ENCODE measurements around the gene FGD6.
"Not testable (repeated sequence)": the region's sequence is repeated elsewhere in the genome, so short reads cannot be mapped to it uniquely, and the experiment has no call there.

Gene FGD6

DNA sequence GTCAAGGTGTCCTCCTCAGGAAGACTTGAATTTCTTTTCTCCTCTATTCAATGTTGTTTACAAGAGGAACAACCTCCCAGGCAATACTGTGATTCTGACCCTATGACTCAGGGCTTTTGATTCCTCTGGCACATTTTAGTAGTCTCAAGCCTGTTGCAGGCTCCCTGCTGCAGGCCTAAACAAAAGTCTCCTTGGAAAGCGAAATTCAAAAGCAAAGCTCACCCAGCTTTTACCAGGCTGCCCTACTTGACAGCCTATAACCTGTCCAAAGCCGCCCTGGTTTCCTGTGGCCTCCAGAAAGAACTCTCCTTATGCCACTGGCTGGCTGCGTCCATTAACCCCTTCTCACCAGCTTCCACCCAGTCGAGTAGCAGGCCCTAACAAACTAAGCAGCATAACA, 11.6 kb downstream of the FGD6 start:
- no peak for DNase-seq (ENCODE audit: low read depth in 3 of 3, low spot score in 1 of 3)

DNA sequence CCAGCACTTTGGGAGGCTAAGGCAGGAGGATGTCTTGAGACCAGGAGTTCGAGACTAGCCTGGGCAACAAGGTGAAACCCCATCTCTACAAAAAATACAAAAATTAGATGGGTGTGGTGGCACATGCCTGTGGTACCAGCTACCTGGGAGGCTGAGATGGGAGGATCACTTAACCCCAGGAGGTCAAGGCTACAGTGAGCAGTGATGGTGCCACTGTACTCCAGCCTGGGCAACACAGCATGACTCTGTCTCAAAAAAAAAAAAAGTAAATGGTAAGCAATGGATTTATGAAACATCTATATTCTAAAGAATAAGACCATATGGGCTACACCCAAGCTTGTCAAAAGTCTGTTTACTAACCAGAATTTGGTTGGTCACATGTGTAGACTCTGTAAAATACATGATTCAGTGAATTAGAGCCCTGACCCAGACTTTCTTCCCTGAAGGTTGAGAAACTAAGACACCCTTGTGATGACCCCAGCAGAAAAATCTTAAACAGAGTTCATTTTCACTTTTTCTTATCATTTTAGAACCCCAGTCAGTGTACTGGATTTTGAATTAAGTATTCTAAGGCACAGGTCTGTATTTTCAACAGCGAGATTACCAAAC, 12.1 kb downstream of the FGD6 start:
- DNase-seq (ENCODE audit: low read depth in 3 of 3, low spot score in 1 of 3) = no peak

DNA sequence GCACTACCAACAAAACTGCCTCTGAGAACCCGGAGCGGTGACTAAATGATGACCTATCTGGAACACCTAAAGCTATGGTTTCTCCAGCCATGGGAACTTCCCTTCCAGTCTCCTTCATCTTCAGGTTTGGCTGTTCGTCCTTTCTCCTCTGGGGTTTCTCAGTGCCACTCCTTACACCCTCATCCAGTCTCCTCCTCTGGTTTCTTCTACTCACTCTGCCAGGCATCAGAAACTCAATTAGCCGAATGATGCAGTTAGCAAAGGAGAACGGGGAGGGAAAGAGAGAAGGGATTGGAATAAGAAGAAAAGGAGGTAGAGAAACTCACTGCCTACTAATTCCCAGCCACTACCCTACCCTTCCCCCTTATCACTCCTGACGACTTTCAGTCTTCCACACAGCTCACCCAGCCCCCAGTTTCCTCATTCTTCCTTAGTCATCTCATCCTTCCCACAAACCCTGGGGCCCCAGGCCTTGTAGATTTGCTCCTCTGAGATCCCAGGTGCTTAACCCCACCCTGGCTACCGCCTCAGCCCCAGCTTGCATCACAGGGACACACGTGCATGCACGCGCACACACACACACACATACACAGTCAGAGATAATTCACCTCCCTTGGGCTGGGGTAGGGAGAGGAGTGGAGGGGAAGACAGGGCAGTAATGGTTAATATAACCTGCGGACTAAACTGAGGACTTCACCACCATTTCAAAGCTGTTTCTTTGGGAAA, 13.0 kb downstream of the FGD6 start:
- DNase-seq (ENCODE audit: low read depth in 3 of 3, low spot score in 1 of 3) = no peak

DNA sequence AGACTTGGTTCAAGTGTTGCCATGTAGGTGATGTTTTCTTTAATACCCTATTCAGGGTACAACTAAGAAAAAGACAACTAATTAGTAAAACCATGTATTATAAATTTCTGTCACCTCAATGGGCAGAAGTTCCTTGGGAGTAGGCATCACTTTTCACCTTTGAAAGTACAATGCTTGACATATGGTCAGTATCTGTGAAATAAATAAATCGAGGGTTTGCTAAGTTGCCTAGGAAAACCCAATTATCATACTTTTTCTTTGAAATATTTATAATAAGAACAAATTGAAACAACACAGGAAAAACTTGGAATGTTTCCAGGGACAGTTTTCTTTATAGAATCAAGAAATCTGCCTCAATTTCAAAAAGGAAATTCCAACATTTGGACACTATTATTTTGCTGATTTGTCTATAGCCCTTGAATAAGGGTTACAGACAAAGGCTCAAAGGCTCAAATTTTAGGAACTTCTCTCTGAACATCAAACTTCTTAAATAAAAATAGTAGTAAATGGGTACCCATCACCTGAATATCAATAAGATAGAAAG, 13.7 kb downstream of the FGD6 start:
- DNase-seq (ENCODE audit: low read depth in 3 of 3, low spot score in 1 of 3) = no peak

DNA sequence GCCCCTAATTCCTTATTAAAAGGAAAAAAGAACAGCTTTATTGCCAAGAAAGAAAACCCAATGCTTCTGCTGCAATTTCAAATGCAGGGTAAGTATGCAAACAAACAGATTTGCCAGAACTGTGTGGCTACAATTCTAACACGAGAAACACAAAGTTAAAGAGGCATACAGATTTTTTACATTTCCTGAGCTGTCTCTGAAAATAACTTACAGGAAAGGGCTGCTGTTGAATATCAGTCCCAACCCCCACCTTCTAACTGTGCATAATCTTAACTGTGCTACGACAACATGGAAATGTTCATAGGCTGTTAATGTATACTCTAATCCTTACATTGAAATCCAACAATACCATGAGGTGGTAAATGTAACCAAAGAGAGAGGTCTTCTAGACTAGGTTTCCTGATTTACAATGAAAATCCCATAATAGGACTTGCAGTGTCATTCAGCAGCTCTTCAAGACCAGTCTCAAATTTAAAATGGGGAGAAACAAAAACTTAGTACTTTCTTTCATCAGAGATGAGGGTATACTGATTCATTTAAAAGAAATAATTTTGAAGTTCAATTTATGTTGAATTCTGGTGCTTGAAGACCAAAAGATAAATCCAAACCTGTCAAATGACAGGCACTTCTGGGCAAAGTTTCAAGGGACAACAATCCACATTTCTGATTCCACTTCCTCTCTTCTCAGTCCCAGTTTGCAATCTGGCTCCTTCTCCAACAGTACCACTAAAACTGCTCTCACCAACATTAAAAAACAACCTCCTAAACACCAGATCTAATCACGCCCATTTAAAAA, 14.4 kb downstream of the FGD6 start:
- DNase-seq (ENCODE audit: low read depth in 3 of 3, low spot score in 1 of 3) = no peak

DNA sequence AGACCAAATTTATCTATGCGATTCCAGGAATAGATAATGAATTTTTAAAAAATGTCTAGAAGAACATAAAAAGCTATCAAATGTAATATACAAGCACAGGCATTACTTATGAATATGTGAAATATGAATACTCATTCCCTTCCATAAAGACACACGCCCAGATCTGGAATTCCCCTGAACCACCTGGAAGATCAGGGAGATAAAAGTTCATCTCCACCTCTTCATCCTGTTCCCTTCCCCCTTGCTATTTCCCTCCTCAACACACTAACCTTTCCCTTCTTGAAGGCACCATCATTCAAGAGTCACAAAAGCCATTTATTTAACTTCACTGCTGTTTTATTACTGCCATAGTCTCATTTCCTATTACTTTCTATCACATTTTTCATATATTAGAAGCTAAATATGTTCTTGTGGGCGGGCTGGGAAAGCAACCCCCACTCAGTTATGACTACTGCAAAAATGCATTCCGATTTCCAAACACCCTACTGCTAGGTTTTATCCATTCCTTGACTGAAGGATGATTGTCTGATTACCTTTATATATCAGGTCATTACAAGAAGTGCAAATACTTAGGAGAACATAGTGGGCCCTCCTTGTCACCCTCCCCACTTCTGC, 16.1 kb downstream of the FGD6 start:
- DNase-seq (ENCODE audit: low read depth in 3 of 3, low spot score in 1 of 3) = no peak

DNA sequence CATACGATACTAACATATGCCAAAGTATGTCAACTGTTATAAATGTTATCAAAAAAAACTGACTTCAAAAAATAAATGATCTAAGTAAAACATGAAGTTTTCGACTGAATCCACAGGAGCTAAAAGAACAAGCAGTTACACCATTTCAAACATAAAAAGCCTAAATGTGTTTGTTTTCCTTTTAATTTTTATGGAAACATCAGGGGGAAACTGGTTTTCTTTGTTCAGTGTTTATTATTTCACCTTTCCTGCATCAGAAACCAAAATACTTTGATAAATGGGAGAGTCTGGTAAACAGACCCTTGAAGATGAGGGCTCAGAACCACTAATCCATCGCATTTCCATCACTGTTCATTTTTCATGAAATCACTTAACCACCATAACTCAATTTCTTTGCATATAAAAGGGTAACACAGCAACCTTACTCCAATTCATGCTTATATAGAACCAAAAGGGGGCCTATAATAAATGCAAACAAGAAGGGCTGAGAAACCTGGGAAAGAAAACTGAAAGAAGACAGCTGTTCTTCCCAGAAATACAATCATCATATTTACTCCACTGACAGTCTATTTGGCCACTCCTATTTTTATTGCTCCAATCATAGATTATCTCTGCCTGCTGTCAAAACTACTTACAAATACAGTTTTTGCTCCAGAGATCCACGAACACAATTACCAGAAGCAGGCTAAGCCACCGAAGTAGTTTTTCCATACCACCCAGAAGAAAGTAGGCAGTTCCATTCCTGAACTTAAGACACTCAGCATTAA, 17.0 kb downstream of the FGD6 start:
- no peak for DNase-seq (ENCODE audit: low read depth in 3 of 3, low spot score in 1 of 3)

DNA sequence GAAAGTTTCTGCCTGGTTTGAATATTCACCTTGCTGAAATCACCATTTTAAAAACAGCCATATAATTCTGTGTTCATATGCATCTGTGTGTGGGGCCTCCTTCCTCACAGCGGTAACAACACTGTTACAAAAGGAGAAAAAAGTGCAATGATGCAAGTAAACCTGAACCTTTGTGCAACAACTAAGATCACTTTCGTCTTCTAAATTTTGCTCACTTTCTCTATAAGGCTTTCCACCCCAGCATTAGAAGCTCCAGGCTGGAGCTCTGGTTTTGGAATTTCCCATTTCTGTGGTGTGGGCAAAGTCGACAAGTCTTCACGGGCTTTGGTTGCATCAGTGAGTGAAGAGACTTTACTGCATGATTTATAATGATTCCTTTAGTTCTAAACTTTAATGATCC, 18.4 kb downstream of the FGD6 start:
- DNase-seq (ENCODE audit: low read depth in 3 of 3, low spot score in 1 of 3) = no peak

DNA sequence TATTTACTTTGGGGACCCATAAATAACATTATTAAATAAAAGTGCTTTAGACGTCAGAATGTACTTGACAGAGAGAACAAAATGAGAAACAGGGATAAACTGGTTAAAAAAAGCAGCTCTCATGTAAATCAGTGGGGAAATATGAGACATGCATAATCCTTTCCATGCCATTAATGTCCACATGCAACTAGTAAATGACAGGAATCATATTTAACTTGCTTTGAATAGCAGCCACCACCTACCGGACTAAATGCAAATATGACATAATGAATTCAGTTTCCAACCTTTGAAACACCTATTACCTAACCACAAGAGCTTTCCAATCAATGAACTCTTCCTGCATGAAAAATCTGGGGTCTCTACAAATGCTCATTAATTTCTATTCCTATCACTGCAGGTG, 19.6 kb downstream of the FGD6 start:
- no peak for DNase-seq (ENCODE audit: low read depth in 3 of 3, low spot score in 1 of 3)

DNA sequence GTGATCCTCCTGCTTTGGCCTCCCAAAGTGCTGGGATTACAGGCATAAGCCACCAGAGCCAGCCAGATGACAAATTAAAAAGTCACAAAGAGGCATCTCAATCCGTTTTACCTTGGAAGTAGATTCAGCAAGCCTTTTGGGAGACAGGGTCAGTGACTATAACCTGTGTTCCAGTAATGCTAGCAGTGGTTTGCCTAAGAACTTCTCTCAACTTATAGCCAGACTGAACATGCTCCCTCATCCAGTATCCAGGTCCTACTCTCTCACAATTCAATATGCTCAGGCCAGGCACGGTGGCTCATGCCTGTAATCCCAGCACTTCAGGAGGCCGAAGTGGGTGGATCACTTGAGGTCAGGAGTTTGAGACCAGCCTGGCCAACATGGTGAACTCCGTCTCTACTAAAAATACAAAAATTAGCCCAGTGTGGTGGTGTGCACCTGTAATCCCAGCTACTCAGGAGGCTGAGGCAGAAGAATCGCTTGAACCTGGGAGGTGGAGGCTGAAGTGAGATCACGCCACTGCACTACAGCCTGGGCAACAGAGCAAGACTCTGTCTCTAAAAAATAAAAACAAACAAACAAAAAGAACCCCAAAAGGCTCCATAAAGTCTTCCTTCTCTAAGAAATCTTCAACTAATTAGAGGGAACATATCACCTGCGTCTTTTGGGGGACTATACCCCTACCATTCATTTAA, 20.2 kb downstream of the FGD6 start:
- not testable (repeated sequence) for DNase-seq (ENCODE audit: low read depth in 3 of 3, low spot score in 1 of 3)

DNA sequence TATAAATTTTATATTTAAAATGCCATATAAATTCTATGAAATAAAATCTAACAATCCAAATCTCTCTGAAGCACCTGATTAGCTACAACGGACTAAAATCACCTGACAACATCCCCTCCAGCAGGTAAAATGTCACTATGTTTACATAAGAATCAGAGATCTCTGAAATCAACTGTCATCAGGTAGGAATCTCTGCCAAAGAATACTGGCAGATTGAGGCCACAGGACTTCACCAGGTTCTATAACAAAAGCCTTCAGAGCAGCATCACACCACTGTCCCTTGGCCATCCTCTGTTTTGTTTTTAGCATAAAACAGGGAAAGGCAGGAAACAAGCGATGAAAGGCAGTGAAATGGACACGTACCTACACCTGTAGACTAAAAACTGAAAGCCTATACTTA, 22.1 kb downstream of the FGD6 start:
- no peak for DNase-seq (ENCODE audit: low read depth in 3 of 3, low spot score in 1 of 3)

DNA sequence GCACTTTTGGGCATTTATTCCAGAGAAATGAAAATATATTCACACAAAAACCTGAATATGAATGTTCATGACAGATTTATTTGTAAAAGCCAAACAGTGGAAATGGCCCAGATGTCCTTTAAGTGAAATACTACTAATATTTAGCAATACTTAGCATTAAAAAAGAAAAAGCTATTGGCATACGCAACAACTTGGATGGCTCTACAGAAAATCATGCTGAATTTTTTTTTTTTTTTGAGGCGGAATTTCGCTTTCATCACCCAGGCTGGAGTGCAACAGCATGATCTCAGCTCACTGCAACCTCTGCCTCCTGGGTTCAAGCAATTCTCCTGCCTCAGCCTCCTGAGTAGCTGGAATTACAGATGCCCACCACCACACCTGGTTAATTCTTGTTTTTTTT, 24.1 kb downstream of the FGD6 start:
- no peak for DNase-seq (ENCODE audit: low read depth in 3 of 3, low spot score in 1 of 3)

DNA sequence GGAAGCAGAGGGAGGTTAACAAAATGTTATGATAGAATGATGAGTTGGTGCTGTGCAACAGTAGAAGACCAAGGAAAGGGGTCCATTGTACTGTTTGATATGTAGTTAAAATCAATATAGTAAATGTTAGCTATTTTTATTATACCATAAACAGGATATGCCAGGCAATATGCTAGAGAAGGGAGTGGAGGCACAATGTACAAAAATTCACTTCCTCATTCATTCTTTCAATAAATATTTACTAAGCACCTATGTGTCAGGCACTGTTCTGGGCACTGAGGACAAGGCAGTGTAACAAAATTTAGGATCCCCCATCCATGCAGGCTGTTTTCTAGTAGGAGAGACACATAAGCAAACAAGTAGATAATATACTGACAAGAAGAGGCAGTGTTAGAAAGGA, 25.0 kb downstream of the FGD6 start:
- DNase-seq (ENCODE audit: low read depth in 3 of 3, low spot score in 1 of 3) = no peak

DNA sequence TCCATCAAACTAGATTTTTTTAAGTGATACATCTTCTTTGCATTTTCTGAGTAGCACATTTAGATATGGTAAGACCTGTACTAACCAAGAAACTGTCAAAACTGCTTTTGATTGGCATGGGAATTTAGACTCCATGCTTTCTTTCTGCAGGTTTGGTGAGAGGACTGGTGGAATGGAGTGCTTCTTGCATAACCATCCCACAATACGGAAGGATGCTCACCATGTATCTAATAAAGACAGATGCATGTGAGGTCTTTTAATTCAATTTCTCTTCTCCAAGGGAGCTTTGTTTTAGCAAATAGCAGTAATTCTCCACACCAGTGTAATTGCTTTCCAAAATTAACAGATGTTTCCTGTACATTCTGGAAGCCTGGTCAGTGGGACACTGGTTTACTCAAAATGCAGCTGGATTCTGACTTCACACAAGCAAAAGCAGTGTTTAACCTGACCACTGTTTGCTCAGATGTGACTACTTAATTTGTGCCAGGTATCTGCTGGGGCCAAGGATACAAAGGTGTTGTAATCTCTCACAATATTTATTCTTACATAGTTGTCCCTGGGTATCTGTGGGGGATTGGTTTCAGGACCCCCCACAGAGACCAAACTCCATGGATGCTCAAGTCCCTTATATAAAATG, 26.1 kb downstream of the FGD6 start:
- no peak for DNase-seq (ENCODE audit: low read depth in 3 of 3, low spot score in 1 of 3)

DNA sequence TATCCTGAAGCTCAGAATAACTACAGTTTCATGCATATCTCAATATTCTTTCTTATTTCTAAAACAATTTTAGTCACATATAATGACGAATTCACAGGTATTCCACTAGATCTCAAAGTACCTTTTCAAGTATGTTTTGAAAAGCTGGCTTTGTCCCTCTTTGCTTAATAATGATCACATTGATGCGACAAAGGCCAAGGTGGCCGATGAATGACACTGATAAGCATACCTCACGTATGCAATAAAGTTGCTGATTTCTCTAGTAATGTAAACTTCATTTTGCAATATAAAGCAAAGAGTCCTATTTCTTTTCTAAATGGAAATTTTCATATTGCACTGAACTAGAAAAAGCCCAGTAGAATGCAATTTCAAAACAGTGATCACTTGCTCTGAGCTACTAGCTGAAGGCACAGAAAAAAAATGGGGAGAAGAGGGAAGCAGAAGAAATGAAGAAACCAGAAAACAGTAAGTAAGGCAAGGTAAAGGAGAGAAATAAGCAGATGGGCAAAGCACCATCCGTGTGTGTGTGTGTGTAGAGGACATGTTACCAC, 29.3 kb downstream of the FGD6 start:
- DNase-seq (ENCODE audit: low read depth in 3 of 3, low spot score in 1 of 3) = no peak

DNA sequence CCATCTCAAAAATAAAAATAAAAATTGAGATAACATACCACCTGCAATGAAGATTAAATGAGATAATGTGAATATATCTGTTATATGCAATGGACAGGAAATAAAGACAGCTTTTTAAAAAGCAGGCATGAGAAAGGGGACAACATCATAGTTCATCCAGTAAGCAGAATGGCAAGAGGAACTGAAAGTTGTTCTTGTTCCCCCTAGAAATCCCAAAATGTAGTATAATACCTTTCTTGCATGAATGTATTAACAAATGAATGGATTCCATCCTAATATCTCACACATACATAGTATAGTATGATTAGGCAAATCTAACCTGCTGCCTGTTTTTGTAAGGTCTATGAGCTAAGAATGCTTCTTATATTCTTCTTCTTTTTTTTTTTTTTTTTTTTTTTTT, 31.4 kb downstream of the FGD6 start:
- no peak for DNase-seq (ENCODE audit: low read depth in 3 of 3, low spot score in 1 of 3)

DNA sequence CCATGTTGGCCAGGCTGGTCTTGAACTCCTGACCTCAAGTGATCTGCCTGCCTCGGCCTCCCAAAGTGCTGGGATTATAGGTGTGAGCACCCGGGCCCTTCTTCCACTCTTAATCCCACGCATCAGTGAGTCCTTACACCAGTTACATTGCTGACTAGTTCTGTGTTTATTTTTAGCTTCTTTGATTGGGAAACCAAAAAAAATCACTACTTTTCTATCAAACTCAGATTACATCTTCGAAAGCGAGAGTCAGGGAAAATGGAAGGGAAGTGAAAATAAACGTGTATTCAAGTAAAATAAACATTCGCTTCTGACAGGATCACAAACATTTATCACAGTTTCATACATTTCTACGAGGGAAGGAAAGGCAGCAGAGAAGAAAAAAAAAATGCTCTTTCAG, 32.2 kb downstream of the FGD6 start:
- no peak for DNase-seq (ENCODE audit: low read depth in 3 of 3, low spot score in 1 of 3)

DNA sequence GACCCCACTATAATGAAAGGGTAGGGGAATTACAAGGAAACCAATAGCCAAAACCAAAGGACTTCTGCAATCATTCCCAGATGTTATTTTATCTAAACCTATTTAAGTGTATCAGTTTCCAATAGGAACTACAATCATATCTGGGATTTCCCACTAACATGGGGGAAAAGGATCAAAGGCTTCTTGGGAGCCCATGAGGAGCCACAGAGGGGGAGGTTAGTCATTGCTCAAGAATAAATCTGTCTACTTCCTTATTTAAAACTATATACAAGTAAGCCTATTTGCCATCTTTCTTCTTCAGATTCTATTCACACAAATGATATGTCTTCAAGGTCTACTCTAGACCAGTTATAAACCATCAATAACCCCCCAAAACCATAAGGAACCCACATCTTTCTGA, 33.1 kb downstream of the FGD6 start:
- DNase-seq (ENCODE audit: low read depth in 3 of 3, low spot score in 1 of 3) = no peak

DNA sequence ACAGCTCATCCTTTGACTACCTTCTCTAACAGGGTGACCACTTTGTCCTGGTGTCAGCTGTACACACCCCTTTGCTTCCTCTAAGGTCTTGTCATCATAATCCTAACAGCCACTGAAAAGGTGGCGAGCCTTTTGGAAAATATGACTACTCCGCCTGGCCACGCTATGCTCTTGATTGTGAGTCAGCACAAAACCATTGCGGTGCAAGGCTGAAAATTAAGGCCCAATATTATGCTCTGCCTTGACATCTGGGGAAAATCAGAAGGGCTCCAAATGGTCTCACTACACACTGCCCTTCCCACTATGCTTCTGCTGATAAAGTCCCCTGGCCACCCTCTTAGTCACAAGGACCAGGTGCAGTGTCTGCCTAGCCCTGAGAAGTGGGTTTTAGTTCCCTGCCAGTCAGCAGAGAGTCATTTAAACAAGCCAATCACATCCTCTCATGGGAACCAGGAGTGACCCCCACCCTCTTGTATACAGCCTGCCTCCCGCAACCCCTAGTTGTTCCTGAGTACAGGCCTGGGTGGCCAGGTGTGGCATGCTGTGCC, 34.3 kb downstream of the FGD6 start:
- DNase-seq (ENCODE audit: low read depth in 3 of 3, low spot score in 1 of 3) = no peak
